HL-60/S4 treated with phorbol 12-myristate 13-acetate at 8.2 ng/mL for 4 days and 3 days (cell line): Measurements from ENCODE around the gene GMPPA.

Experiments used
- in situ Hi-C: fragments of 300-500 bp; cut with MboI; formaldehyde crosslinking; loops from 2 replicates; pipeline ENCODE4 v1.15.0; 2022; ENCODE audit warnings: low sequenced_read_pairs

The GMPPA gene

GRCh38 chr2:219498280-219499057 is at the start of gene GMPPA:
Gene GMPPA, plus strand, starts transcription at chr2:219498891. Its CDS starts 1,085 bp downstream, at chr2:219499976.
- in situ Hi-C loops: no loop called here

GRCh38 chr2:219449609-219450008 is 49.1 kb upstream of the GMPPA start:
- in situ Hi-C loops: no loop called here

GRCh38 chr2:219451661-219452360 is 46.9 kb upstream of the GMPPA start:
- in situ Hi-C loops: no loop called here

GRCh38 chr2:219452361-219453317 is 46.1 kb upstream of the GMPPA start:
- in situ Hi-C loops: no loop called here

- in situ Hi-C loops: no loop called here
Measured at GRCh38 chr2:219453671-219454590, 44.8 kb upstream of the GMPPA start.

- in situ Hi-C loops: no loop called here
Measured at GRCh38 chr2:219455581-219455980, 43.1 kb upstream of the GMPPA start.

GRCh38 chr2:219457784-219458369 is 40.8 kb upstream of the GMPPA start:
- in situ Hi-C loops: no loop called here

- in situ Hi-C loops: no loop called here
Measured at GRCh38 chr2:219458996-219459395, 39.7 kb upstream of the GMPPA start.

- in situ Hi-C loops: no loop called here
Measured at GRCh38 chr2:219459460-219460311, 39.0 kb upstream of the GMPPA start.

GRCh38 chr2:219460424-219460926 is 38.2 kb upstream of the GMPPA start:
- in situ Hi-C loops: no loop called here

GRCh38 chr2:219461047-219461514 is 37.6 kb upstream of the GMPPA start:
- in situ Hi-C loops: no loop called here

GRCh38 chr2:219461669-219462068 is 37.0 kb upstream of the GMPPA start:
- in situ Hi-C loops: no loop called here

GRCh38 chr2:219462349-219462748 is 36.3 kb upstream of the GMPPA start:
- in situ Hi-C loops: no loop called here

GRCh38 chr2:219464286-219465032 is 34.2 kb upstream of the GMPPA start:
- in situ Hi-C loops: no loop called here

- in situ Hi-C loops: no loop called here
Measured at GRCh38 chr2:219465659-219466561, 32.8 kb upstream of the GMPPA start.

- in situ Hi-C loops: no loop called here
Measured at GRCh38 chr2:219466816-219467735, 31.6 kb upstream of the GMPPA start.
